Measurements from ENCODE around the gene COPG1. TPM values are rescaled to one million over a fixed set of nuclear protein-coding genes. Genes with fewer than 3 reads are reported as not detected.
A peak's percentile ranks its signal among the peaks of the same experiment; 100 is the strongest.

COPG1 gene
- total RNA-seq = 100 to 1,000 TPM; 108 to 191 (median 171) TPM

DNA sequence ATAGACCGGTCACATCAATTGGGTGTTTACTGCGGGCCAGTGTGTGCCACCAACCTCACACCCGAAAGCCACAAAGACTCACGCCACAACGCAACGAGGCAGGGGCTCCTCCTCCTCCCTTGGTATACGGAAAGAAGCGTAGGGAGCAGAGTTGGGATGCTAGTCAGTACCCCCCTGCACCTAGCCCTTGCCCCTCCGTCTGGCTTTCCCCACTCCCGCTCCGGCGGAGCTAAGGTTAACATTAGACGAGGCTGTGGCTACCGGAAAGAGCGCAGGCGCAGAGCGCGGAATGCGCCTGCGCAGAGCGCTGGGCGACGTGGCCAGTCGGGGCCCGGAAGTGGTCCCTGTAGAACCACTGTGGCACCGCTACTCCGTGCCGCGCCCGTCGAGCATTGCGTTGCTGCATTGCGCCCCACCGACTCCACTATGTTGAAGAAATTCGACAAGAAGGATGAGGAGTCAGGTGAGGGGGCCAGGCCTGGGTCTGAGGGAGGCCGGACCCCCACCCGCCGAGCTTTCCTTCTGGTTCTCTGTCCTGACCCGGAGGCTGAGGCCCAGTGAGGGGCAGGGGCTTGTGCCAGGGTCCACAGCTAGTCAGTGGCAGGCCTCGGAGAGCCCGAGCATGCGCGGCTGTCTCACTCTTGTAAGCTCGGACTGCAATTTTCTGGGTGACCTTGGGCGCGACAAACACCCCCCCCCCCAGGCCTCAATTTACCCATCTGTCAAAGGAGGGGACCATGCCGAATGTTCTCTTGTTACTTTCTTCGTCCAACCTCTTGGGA, at the start of gene COPG1:
COPG1 (plus strand) TSS at position 323 of the 782 bp plus-strand sequence; CDS start at position 427, 104 bp downstream.
- no peaks in the 10 kb centered on the region for H3K9me3 ChIP-seq
- H3K27me3 ChIP-seq = no peaks in the 10 kb centered on the region
- peak within 1 kb of the TSS; percentile 78 to 97 (median 82) for H3K4me3 ChIP-seq
- ATAC-seq (ENCODE audit: low FRiP score in 2 of 2) (peak; percentile 95 to 96), DNase-seq (peak; percentile 88 to 99)
- peaks cover 15 to 35% (median 29%) of the 10 kb centered on the region in 4 donors for H3K36me3 ChIP-seq
- peak within 1 kb of the TSS; percentile 88 to 96 (median 94) for H3K27ac ChIP-seq
- 0% methylated on average over 33 to 40 of the region's 48 CpGs for WGBS, 2 donors
- peak in 1 of 4 donors; percentile 34 for TF ChIP-seq EP300 (IDR thresholded peaks at IDR 0.05)
- TF ChIP-seq, protein P1, sequence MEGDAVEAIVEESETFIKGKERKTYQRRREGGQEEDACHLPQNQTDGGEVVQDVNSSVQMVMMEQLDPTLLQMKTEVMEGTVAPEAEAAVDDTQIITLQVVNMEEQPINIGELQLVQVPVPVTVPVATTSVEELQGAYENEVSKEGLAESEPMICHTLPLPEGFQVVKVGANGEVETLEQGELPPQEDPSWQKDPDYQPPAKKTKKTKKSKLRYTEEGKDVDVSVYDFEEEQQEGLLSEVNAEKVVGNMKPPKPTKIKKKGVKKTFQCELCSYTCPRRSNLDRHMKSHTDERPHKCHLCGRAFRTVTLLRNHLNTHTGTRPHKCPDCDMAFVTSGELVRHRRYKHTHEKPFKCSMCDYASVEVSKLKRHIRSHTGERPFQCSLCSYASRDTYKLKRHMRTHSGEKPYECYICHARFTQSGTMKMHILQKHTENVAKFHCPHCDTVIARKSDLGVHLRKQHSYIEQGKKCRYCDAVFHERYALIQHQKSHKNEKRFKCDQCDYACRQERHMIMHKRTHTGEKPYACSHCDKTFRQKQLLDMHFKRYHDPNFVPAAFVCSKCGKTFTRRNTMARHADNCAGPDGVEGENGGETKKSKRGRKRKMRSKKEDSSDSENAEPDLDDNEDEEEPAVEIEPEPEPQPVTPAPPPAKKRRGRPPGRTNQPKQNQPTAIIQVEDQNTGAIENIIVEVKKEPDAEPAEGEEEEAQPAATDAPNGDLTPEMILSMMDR (IDR thresholded peaks at IDR 0.05) = peak in 2 of 6 experiments; percentile 20 to 29
- peak; percentile 98 to 99 for TF ChIP-seq POLR2AphosphoS5 (IDR thresholded peaks at IDR 0.05)
- TF ChIP-seq POLR2A (IDR thresholded peaks at IDR 0.05) = peak; percentile 82 to 97 (median 94)
- peaks cover 28 to 52% (median 36%) of the 10 kb centered on the region in 4 donors for H3K4me1 ChIP-seq

DNA sequence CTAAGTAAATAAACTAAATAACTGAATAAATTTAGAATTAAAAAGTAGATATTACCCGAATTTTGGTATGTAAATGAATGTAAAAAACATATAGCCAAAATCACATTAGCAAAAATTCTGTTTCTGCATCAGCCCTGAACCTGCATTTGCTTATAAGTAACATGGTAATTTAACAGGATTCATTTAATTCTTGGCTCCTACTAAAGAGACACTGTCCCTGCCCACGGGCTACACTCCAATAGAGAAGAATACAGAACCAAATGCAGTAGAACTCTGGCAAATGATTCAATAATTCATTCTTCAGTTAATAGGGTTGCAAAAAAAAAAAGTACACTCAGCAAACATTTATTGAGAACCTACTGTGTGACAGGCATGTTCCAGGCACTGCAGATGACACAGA, 44.9 kb upstream of the COPG1 start:
- ATAC-seq (ENCODE audit: low FRiP score in 2 of 2) (no peak), DNase-seq (no peak)
- TF ChIP-seq, protein P1 (IDR thresholded peaks at IDR 0.05) = no peak
- TF ChIP-seq POLR2AphosphoS5 (IDR thresholded peaks at IDR 0.05) = no peak
- TF ChIP-seq EP300 (IDR thresholded peaks at IDR 0.05) = no peak
- no peak for TF ChIP-seq POLR2A (IDR thresholded peaks at IDR 0.05)
- H3K27me3 ChIP-seq = no peaks in the 10 kb centered on the region
- WGBS, 2 donors = 78 to 85% methylated on average over 2 of the region's 2 CpGs
- no peaks in the 10 kb centered on the region for H3K9me3 ChIP-seq
- H3K4me1 ChIP-seq = no peaks in the 10 kb centered on the region
- H3K27ac ChIP-seq = no peak overlapping the region
- H3K36me3 ChIP-seq = no peaks in the 10 kb centered on the region
- no peak overlapping the region for H3K4me3 ChIP-seq

- H3K9me3 ChIP-seq = no peaks in the 10 kb centered on the region
- no peak overlapping the region for H3K27ac ChIP-seq
- TF ChIP-seq POLR2AphosphoS5 (IDR thresholded peaks at IDR 0.05) (peak in 1 of 2 donors; percentile 32), EP300 (IDR thresholded peaks at IDR 0.05) (no peak)
- H3K4me1 ChIP-seq = no peaks in the 10 kb centered on the region
- 81 to 87% methylated on average over 7 to 8 of the region's 8 CpGs for WGBS, 2 donors
- DNase-seq (no peak), ATAC-seq (ENCODE audit: low FRiP score in 2 of 2) (no peak)
- no peak overlapping the region for H3K4me3 ChIP-seq
- H3K36me3 ChIP-seq = no peaks in the 10 kb centered on the region
- H3K27me3 ChIP-seq = no peaks in the 10 kb centered on the region
Observed at GRCh38 chr3:129205109-129205832, 44.1 kb upstream of the COPG1 start.

- TF ChIP-seq POLR2AphosphoS5 (IDR thresholded peaks at IDR 0.05) (no peak), POLR2A (IDR thresholded peaks at IDR 0.05) (no peak), EP300 (IDR thresholded peaks at IDR 0.05) (no peak)
- TF ChIP-seq, protein P1 (IDR thresholded peaks at IDR 0.05) = no peak
- Histone ChIP-seq H3K4me1 (peaks cover 8 to 14% (median 13%) of the 10 kb centered on the region in 4 donors), H3K27ac (no peak overlapping the region), H3K9me3 (no peaks in the 10 kb centered on the region), H3K36me3 (no peaks in the 10 kb centered on the region), H3K4me3 (no peak overlapping the region), H3K27me3 (no peaks in the 10 kb centered on the region)
- DNase-seq = no peak
- ATAC-seq (ENCODE audit: low FRiP score in 2 of 2) = no peak
- WGBS, 2 donors = 51 to 61% methylated on average over 4 of the region's 4 CpGs
Observed at GRCh38 chr3:129207479-129207878, 41.9 kb upstream of the COPG1 start.

- TF ChIP-seq POLR2A (IDR thresholded peaks at IDR 0.05) = no peak
- no peak for TF ChIP-seq POLR2AphosphoS5 (IDR thresholded peaks at IDR 0.05)
- no peak for TF ChIP-seq EP300 (IDR thresholded peaks at IDR 0.05)
- TF ChIP-seq, protein P1 (IDR thresholded peaks at IDR 0.05) = no peak
- WGBS, 2 donors = 47 to 65% methylated on average over 1 of the region's 1 CpG
- Histone ChIP-seq H3K9me3 (no peaks in the 10 kb centered on the region), H3K36me3 (no peaks in the 10 kb centered on the region), H3K4me3 (no peak overlapping the region), H3K4me1 (peaks cover 8 to 14% (median 13%) of the 10 kb centered on the region in 4 donors), H3K27ac (peak overlapping the region in 3 of 4 donors; percentile 34 to 75 (median 68)), H3K27me3 (no peaks in the 10 kb centered on the region)
- no peak for DNase-seq
- no peak for ATAC-seq (ENCODE audit: low FRiP score in 2 of 2)
Observed at GRCh38 chr3:129211345-129211744, 38.1 kb upstream of the COPG1 start.

All from upper lobe of left lung (tissue), 6 donors.